HepG2 (cell line): Measurements from ENCODE around the gene TEX51. TPM values are rescaled to one million over a fixed set of nuclear protein-coding genes. Genes with fewer than 3 reads are reported as not detected.

Source experiments
- EEA1 ChIP-seq: sonication (generic); formaldehyde crosslinking; IDR thresholded peaks from 2 replicates; pipeline ENCODE4 v1.5.1; 2020; ENCODE audit warnings: mild to moderate bottlenecking, missing genetic modification reagents, borderline replicate concordance
- HOXD1 ChIP-seq: sonication (generic); formaldehyde crosslinking; IDR thresholded peaks from 2 replicates; pipeline ENCODE4 v1.5.0; 2020; ENCODE audit warnings: missing genetic modification reagents
- KLF12 ChIP-seq: sonication (generic); formaldehyde crosslinking; IDR thresholded peaks from 2 replicates; pipeline ENCODE4 v1.4.0; 2020; ENCODE audit warnings: missing genetic modification reagents, borderline replicate concordance
- MIXL1 ChIP-seq: IDR thresholded peaks from 2 replicates; pipeline ENCODE4 v1.6.1; 2016
- MTA3 ChIP-seq: sonication (generic); formaldehyde crosslinking; IDR thresholded peaks from 2 replicates; pipeline ENCODE4 v1.4.0; 2020; ENCODE audit warnings: missing genetic modification reagents
- NFKB2 ChIP-seq: sonication (generic); formaldehyde crosslinking; IDR thresholded peaks from 2 replicates; pipeline ENCODE4 v1.4.0; 2020; ENCODE audit warnings: missing genetic modification reagents, borderline replicate concordance
- NRL ChIP-seq: sonication (generic); formaldehyde crosslinking; IDR thresholded peaks from 2 replicates; pipeline ENCODE4 v1.5.0; 2020; ENCODE audit warnings: missing genetic modification reagents, mild to moderate bottlenecking, moderate library complexity, borderline replicate concordance
- REPIN1 ChIP-seq: sonication (generic); formaldehyde crosslinking; IDR thresholded peaks from 2 replicates; pipeline ENCODE4 v1.8.0; 2022; ENCODE audit warnings: missing genetic modification reagents, low read depth, mild to moderate bottlenecking, borderline replicate concordance
- SP1 ChIP-seq, 2 experiments: fragments of 450-650 bp in 1 of 2; sonication (generic) in 1 of 2; formaldehyde crosslinking in 1 of 2; IDR thresholded peaks; 2 replicates each; pipeline versions ENCODE4 v1.4.0 to v1.6.1; 2016 to 2020; ENCODE audit warnings: missing genetic modification reagents in 1 of 2
- ZFX ChIP-seq: sonication (generic); formaldehyde crosslinking; IDR thresholded peaks from 2 replicates; pipeline ENCODE4 v1.4.0; 2020; ENCODE audit warnings: mild to moderate bottlenecking, low read depth, missing genetic modification reagents, moderate library complexity
- ZNF607 ChIP-seq: sonication (generic); formaldehyde crosslinking; IDR thresholded peaks from 2 replicates; pipeline ENCODE4 v1.5.1; 2020; ENCODE audit warnings: missing genetic modification reagents, mild to moderate bottlenecking, borderline replicate concordance
- ZNF781 ChIP-seq: sonication (generic); formaldehyde crosslinking; IDR thresholded peaks from 2 replicates; pipeline ENCODE4 v1.5.1; 2020; ENCODE audit warnings: borderline replicate concordance, mild to moderate bottlenecking, missing genetic modification reagents; ENCODE audit errors: not compliant biosample characterization
- polyA plus RNA-seq, 8 experiments: library from polyadenylated mRNA; depleted of rRNA in 3 of 8; stranded (reverse) in 7 of 8; unstranded in 1 of 8; fragments of >200 nt; fragmentation: Illumina TruSeq in 4 of 8; extraction: Trizol in 4 of 8; gene quantifications; 2 replicates each; pipeline versions ENCODE4 v1.2.1 to v1.2.3, GENCODE V29; 2011 to 2016; ENCODE audit warnings: low read depth in 4 of 8, missing spikeins in 1 of 8, mixed read lengths in 1 of 8; ENCODE audit not compliant: insufficient read depth in 1 of 8
- total RNA-seq, 5 experiments: library from RNA; depleted of rRNA; stranded (reverse); fragments of >200 nt; fragmentation: Illumina TruSeq; extraction: Trizol; gene quantifications; 2 replicates each; pipeline ENCODE4 v1.2.3, GENCODE V29; 2016; ENCODE audit warnings: low read depth in 1 of 5
- TF ChIP-seq, protein P1 (sequence below): sonication (generic); formaldehyde crosslinking; IDR thresholded peaks from 2 replicates; pipeline ENCODE4 v1.4.0; 2020; ENCODE audit warnings: missing genetic modification reagents
- TF ChIP-seq, protein P2 (sequence below): sonication (generic); formaldehyde crosslinking; IDR thresholded peaks from 2 replicates; pipeline ENCODE4 v1.4.0; 2020; ENCODE audit warnings: missing genetic modification reagents, borderline replicate concordance
- TF ChIP-seq, protein P3 (sequence below): sonication (generic); formaldehyde crosslinking; IDR thresholded peaks from 2 replicates; pipeline ENCODE4 v1.5.0; 2020; ENCODE audit warnings: missing genetic modification reagents

Gene TEX51
- total and polyA plus RNA-seq, 2 of the 13 experiments (the other 11 are each of a cell fraction or from before 2014, with no cell fraction given) = not detected

DNA sequence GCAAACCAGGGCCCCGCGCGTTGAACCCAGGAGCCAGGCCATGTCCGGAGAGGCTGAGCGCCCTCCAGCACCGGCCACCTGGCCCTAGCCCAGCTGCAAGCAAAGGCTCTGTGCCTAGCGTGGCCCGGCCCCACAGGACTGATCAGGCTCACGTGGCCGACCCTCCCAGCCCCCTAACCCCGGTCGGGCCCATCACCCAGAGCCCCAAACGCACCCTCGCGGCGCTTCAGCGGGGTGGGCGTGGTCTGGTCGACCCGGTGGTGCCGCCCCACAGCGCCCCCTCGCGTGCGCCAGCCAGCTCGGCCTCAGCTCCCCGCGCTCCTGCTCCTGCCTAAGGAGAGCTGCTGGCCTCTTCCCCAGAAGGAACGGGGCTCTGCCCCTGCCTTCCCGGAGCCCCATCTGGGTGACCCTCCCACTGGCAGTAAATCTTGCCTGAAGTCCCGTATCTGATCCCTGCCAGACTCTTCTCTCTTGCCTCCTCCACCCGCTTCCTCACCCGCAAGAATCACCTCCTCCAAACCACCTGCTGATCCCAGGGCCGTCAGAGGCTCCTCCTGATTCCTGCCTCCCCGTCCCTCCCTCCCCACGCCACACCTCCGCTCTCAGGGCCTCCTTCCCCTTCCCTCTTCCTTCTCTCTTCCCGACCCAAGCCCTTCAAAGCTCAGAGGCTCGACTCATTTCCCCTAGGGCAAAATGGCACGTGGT lies 12.3 kb upstream of the TEX51 start (continued):
- TF ChIP-seq, protein P1, sequence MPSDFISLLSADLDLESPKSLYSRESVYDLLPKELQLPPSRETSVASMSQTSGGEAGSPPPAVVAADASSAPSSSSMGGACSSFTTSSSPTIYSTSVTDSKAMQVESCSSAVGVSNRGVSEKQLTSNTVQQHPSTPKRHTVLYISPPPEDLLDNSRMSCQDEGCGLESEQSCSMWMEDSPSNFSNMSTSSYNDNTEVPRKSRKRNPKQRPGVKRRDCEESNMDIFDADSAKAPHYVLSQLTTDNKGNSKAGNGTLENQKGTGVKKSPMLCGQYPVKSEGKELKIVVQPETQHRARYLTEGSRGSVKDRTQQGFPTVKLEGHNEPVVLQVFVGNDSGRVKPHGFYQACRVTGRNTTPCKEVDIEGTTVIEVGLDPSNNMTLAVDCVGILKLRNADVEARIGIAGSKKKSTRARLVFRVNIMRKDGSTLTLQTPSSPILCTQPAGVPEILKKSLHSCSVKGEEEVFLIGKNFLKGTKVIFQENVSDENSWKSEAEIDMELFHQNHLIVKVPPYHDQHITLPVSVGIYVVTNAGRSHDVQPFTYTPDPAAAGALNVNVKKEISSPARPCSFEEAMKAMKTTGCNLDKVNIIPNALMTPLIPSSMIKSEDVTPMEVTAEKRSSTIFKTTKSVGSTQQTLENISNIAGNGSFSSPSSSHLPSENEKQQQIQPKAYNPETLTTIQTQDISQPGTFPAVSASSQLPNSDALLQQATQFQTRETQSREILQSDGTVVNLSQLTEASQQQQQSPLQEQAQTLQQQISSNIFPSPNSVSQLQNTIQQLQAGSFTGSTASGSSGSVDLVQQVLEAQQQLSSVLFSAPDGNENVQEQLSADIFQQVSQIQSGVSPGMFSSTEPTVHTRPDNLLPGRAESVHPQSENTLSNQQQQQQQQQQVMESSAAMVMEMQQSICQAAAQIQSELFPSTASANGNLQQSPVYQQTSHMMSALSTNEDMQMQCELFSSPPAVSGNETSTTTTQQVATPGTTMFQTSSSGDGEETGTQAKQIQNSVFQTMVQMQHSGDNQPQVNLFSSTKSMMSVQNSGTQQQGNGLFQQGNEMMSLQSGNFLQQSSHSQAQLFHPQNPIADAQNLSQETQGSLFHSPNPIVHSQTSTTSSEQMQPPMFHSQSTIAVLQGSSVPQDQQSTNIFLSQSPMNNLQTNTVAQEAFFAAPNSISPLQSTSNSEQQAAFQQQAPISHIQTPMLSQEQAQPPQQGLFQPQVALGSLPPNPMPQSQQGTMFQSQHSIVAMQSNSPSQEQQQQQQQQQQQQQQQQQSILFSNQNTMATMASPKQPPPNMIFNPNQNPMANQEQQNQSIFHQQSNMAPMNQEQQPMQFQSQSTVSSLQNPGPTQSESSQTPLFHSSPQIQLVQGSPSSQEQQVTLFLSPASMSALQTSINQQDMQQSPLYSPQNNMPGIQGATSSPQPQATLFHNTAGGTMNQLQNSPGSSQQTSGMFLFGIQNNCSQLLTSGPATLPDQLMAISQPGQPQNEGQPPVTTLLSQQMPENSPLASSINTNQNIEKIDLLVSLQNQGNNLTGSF (CRISPR knock-in tag) = no peak
- TF ChIP-seq ZNF607 (CRISPR knock-in tag) = no peak
- TF ChIP-seq NFKB2 (CRISPR knock-in tag) = peak; percentile 70; the same call in 1 of the 2 replicates
- 0 out of 2 replicates have a peak, but pooled peaks have one; percentile 23 for TF ChIP-seq ZFX
- TF ChIP-seq, protein P2, sequence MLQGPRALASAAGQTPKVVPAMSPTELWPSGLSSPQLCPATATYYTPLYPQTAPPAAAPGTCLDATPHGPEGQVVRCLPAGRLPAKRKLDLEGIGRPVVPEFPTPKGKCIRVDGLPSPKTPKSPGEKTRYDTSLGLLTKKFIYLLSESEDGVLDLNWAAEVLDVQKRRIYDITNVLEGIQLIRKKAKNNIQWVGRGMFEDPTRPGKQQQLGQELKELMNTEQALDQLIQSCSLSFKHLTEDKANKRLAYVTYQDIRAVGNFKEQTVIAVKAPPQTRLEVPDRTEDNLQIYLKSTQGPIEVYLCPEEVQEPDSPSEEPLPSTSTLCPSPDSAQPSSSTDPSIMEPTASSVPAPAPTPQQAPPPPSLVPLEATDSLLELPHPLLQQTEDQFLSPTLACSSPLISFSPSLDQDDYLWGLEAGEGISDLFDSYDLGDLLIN = 0 out of 2 replicates have a peak, but pooled peaks have one; percentile 68
- TF ChIP-seq SP1 (IDR thresholded peaks at IDR 0.05) = no peak
- peak; percentile 90 for TF ChIP-seq SP1 (CRISPR knock-in tag; IDR thresholded peaks at IDR 0.05)
- TF ChIP-seq HOXD1 (CRISPR knock-in tag) = 0 out of 2 replicates have a peak, but pooled peaks have one; percentile 47
- peak; percentile 55; the same call in 1 of the 2 replicates for TF ChIP-seq NRL (CRISPR knock-in tag)
- TF ChIP-seq MTA3 = no peak
- no peak for TF ChIP-seq MIXL1 (CRISPR knock-in tag)
- TF ChIP-seq EEA1 (CRISPR knock-in tag) = peak; percentile 29; the same call in 1 of the 2 replicates
- TF ChIP-seq KLF12 = 0 out of 2 replicates have a peak, but pooled peaks have one; percentile 40
- no peak for TF ChIP-seq ZNF781 (CRISPR knock-in tag)
- TF ChIP-seq, protein P3, sequence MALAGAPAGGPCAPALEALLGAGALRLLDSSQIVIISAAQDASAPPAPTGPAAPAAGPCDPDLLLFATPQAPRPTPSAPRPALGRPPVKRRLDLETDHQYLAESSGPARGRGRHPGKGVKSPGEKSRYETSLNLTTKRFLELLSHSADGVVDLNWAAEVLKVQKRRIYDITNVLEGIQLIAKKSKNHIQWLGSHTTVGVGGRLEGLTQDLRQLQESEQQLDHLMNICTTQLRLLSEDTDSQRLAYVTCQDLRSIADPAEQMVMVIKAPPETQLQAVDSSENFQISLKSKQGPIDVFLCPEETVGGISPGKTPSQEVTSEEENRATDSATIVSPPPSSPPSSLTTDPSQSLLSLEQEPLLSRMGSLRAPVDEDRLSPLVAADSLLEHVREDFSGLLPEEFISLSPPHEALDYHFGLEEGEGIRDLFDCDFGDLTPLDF (CRISPR knock-in tag) = no peak
- peak; percentile 26; the same call in 1 of the 2 replicates for TF ChIP-seq REPIN1 (CRISPR knock-in tag)
